WTC11 (cell line): Measurements from ENCODE around the gene RGPD6. TPM values are rescaled to one million over a fixed set of nuclear protein-coding genes. Genes with fewer than 3 reads are reported as not detected.
"Not testable (repeated sequence)": the region's sequence is repeated elsewhere in the genome, so short reads cannot be mapped to it uniquely, and the experiment has no call there.

Experiments
- ATAC-seq: fragments of 200-7000 bp; cut with Tn5 transposase; 2 replicates; pipeline ENCODE4 v1.10.0; 2021; ENCODE audit warnings: mild to moderate bottlenecking, moderate library complexity
- CTCF ChIA-PET: fragments of 300-600 bp; sonication (Branson Sonifier 250); formaldehyde crosslinking; loops from one replicate; lab custom pipeline; 2021; ENCODE audit warnings: antibody characterized with exemption; lab: Charles Lee
- POLR2A ChIA-PET: fragments of 350-600 bp; sonication (Branson Sonifier 250); formaldehyde crosslinking; loops from one replicate; lab custom pipeline; 2021; ENCODE audit warnings: antibody characterized with exemption; lab: Charles Lee
- DNase-seq: peaks from one replicate; pipeline ENCODE4 v3.0.0; 2021; ENCODE audit warnings: low spot score
- H3K27ac Mint-ChIP-seq: 2 replicates; pipeline ENCODE4 v1.8.0; 2021; ENCODE audit warnings: mixed read lengths
- H3K27me3 Mint-ChIP-seq: 2 replicates; pipeline ENCODE4 v1.8.0; 2021; ENCODE audit warnings: low read depth, mild to moderate bottlenecking, moderate library complexity, mixed read lengths
- H3K36me3 Mint-ChIP-seq: 2 replicates; pipeline ENCODE4 v1.8.0; 2021; ENCODE audit warnings: mixed read lengths
- H3K4me1 Mint-ChIP-seq: 2 replicates; pipeline ENCODE4 v1.8.0; 2022; ENCODE audit warnings: mixed read lengths
- H3K4me3 Mint-ChIP-seq: 2 replicates; pipeline ENCODE4 v1.8.0; 2021; ENCODE audit warnings: mild to moderate bottlenecking, moderate library complexity, mixed read lengths
- H3K9me3 Mint-ChIP-seq: 2 replicates; pipeline ENCODE4 v1.8.0; 2021; ENCODE audit warnings: mixed read lengths
- total RNA-seq: library from RNA; stranded (reverse); gene quantifications from 3 replicates; pipeline ENCODE4 v1.2.3, GENCODE V29; 2021

Gene RGPD6
- total RNA-seq, 1 experiment from 2014 or later: 12.5 TPM

- H3K9me3 Mint-ChIP-seq, H3K4me1 Mint-ChIP-seq, DNase-seq, H3K36me3 Mint-ChIP-seq, H3K4me3 Mint-ChIP-seq, POLR2A ChIA-PET, H3K27ac Mint-ChIP-seq, ATAC-seq, H3K27me3 Mint-ChIP-seq, CTCF ChIA-PET: not testable (repeated sequence)
Measured at GRCh38 chr2:110589677-110590330, 12.8 kb upstream of the RGPD6 start.

- H3K27ac Mint-ChIP-seq, POLR2A ChIA-PET, H3K4me1 Mint-ChIP-seq, H3K4me3 Mint-ChIP-seq, DNase-seq, H3K27me3 Mint-ChIP-seq, H3K9me3 Mint-ChIP-seq, H3K36me3 Mint-ChIP-seq, ATAC-seq, CTCF ChIA-PET: not testable (repeated sequence)
Measured at GRCh38 chr2:110588520-110588919, 11.5 kb upstream of the RGPD6 start.

GRCh38 chr2:110579216-110579965 lies 2.4 kb upstream of the RGPD6 start:
- H3K9me3 Mint-ChIP-seq, CTCF ChIA-PET, H3K4me1 Mint-ChIP-seq, H3K27me3 Mint-ChIP-seq, POLR2A ChIA-PET, ATAC-seq, DNase-seq, H3K36me3 Mint-ChIP-seq, H3K4me3 Mint-ChIP-seq, H3K27ac Mint-ChIP-seq: not testable (repeated sequence)

GRCh38 chr2:110578429-110578828 lies 1.4 kb upstream of the RGPD6 start:
- POLR2A ChIA-PET: not testable (repeated sequence)

GRCh38 chr2:110499755-110500377 lies 77.2 kb downstream of the RGPD6 start:
- H3K27me3 Mint-ChIP-seq, CTCF ChIA-PET, H3K4me1 Mint-ChIP-seq, H3K36me3 Mint-ChIP-seq, H3K9me3 Mint-ChIP-seq, H3K4me3 Mint-ChIP-seq, DNase-seq, POLR2A ChIA-PET, H3K27ac Mint-ChIP-seq: not testable (repeated sequence)
- peak; percentile 83 for ATAC-seq

More at GRCh38 chr2:110578429-110578828, 1.4 kb upstream of the RGPD6 start:
- H3K27ac Mint-ChIP-seq, CTCF ChIA-PET, H3K36me3 Mint-ChIP-seq, H3K4me1 Mint-ChIP-seq, H3K27me3 Mint-ChIP-seq, H3K9me3 Mint-ChIP-seq, H3K4me3 Mint-ChIP-seq, DNase-seq: not testable (repeated sequence)
- peak; percentile 25; the same call in 1 of the 2 replicates for ATAC-seq

DNA sequence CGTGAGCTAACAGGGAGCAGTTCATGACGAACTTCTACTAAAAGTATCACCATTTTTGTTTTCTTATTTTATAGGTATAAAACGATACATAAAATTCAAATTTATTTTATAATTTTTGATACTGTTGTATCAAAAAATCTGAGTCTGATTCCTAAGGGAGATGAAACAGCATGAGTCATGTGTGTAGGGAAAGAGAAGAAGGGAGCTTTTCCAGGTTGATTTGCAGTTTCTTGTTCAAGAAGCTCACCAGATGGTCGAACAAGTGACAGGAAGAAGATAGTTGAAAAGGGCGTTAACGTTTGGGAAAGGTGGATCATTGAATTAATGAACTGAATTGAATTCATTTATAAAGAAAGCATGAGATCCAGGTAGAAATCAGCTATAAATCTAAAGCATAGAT lies 81.0 kb downstream of the RGPD6 start:
- CTCF ChIA-PET, H3K4me1 Mint-ChIP-seq, H3K27ac Mint-ChIP-seq, H3K9me3 Mint-ChIP-seq, ATAC-seq, DNase-seq, H3K4me3 Mint-ChIP-seq, H3K27me3 Mint-ChIP-seq, POLR2A ChIA-PET, H3K36me3 Mint-ChIP-seq: not testable (repeated sequence)

GRCh38 chr2:110494488-110494887 lies 82.5 kb downstream of the RGPD6 start:
- H3K4me3 Mint-ChIP-seq, H3K36me3 Mint-ChIP-seq, H3K27ac Mint-ChIP-seq, H3K9me3 Mint-ChIP-seq, H3K27me3 Mint-ChIP-seq, CTCF ChIA-PET, POLR2A ChIA-PET, H3K4me1 Mint-ChIP-seq, DNase-seq: not testable (repeated sequence)
- ATAC-seq: peak; percentile 60

DNA sequence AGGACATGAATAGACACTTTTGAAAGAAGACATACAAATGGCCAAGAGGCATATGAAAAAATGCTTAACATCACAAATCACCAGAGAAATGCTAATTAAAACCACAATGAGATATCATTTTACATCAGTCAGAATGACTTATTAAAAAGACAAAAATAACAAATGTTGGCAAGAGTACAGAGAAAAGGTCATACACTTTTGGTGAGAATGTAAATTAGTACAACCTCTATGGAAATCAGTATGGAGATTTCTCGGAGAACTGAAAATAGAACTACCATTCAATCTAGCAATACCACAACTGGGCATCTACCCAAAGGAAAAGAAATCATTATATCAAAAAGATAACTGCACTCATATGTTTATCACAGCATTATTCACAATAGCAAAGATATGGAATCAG lies 88.0 kb downstream of the RGPD6 start:
- CTCF ChIA-PET, DNase-seq, H3K27ac Mint-ChIP-seq, H3K36me3 Mint-ChIP-seq, H3K4me1 Mint-ChIP-seq, H3K27me3 Mint-ChIP-seq, ATAC-seq, H3K9me3 Mint-ChIP-seq, POLR2A ChIA-PET, H3K4me3 Mint-ChIP-seq: not testable (repeated sequence)

DNA sequence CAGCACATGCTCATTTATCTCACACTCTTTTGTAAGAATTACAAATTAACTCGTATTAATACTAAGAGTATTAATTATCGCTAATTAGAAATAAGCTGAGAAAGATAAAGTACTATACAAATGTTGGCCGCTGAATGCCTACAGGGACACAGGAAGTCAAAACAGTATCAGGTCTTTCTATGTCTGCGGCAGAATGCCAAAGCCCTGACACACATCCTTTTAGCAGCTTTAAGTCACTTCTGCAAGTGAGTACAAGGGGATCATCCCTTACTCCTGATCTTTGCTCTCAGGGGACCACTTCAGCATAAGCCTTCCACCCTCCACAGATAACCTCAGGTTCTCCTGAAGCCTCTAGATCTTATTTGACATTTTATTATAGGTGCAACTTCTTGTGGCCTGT lies 94.3 kb downstream of the RGPD6 start:
- DNase-seq, H3K4me1 Mint-ChIP-seq, POLR2A ChIA-PET, H3K27me3 Mint-ChIP-seq, H3K4me3 Mint-ChIP-seq, H3K36me3 Mint-ChIP-seq, ATAC-seq, H3K27ac Mint-ChIP-seq, H3K9me3 Mint-ChIP-seq, CTCF ChIA-PET: not testable (repeated sequence)

- CTCF ChIA-PET, H3K4me1 Mint-ChIP-seq, DNase-seq, H3K27ac Mint-ChIP-seq, H3K36me3 Mint-ChIP-seq, H3K9me3 Mint-ChIP-seq, POLR2A ChIA-PET, ATAC-seq, H3K27me3 Mint-ChIP-seq, H3K4me3 Mint-ChIP-seq: not testable (repeated sequence)
Measured at GRCh38 chr2:110481200-110481599, 95.8 kb downstream of the RGPD6 start.

- H3K4me1 Mint-ChIP-seq, H3K9me3 Mint-ChIP-seq, CTCF ChIA-PET, H3K27me3 Mint-ChIP-seq, H3K27ac Mint-ChIP-seq, H3K4me3 Mint-ChIP-seq, ATAC-seq, POLR2A ChIA-PET, DNase-seq, H3K36me3 Mint-ChIP-seq: not testable (repeated sequence)
Measured at GRCh38 chr2:110480084-110480483, 96.9 kb downstream of the RGPD6 start.

DNA sequence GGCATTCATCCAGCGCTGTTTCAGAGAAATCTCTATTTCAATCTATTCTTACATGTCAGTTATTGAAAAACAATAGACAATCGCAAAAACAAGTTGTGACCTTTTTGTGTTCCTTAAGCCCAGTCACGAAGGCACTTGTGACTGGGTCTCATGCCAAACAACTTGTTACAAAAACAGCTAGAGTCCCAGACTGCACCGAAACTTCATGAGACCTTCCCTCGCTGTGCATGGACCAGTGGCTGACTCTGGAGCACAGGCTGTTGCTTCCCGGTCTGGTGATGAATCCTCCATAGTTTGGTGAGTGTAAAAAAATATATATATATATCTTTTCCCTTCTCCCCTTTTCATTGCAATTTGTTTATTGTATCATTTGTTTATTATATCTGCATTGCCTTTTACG lies 99.7 kb downstream of the RGPD6 start:
- H3K4me1 Mint-ChIP-seq, H3K27me3 Mint-ChIP-seq, CTCF ChIA-PET, H3K36me3 Mint-ChIP-seq, ATAC-seq, POLR2A ChIA-PET, H3K27ac Mint-ChIP-seq, DNase-seq, H3K4me3 Mint-ChIP-seq, H3K9me3 Mint-ChIP-seq: not testable (repeated sequence)
